H1 (cell line): Measurements from ENCODE around the gene EME2. TPM values are rescaled to one million over a fixed set of nuclear protein-coding genes. Genes with fewer than 3 reads are reported as not detected.

Experiments
- CTCF ChIA-PET: fragments of 300-600 bp; sonication (Branson Sonifier 250); formaldehyde crosslinking; loops from one replicate; lab custom pipeline; 2021; ENCODE audit not compliant: partially characterized antibody; lab: Charles Lee
- POLR2A ChIA-PET: fragments of 300-600 bp; sonication (Branson Sonifier 250); formaldehyde crosslinking; loops from one replicate; lab custom pipeline; 2021; ENCODE audit warnings: inconsistent platforms; ENCODE audit not compliant: partially characterized antibody; lab: Charles Lee
- DNase-seq, 2 experiments: peaks; one replicate each; pipeline versions ENCODE4 v3.0.0 to v3.0.0-alpha.2; 2010 to 2022; ENCODE audit warnings: low spot score in 2 of 2, low read depth in 1 of 2, mixed read lengths in 1 of 2
- FAIRE-seq: peaks from 2 replicates; lab custom pipeline; 2011; peaks lifted over from hg19 to GRCh38; lab: Jason Lieb, UNC
- H2AFZ ChIP-seq: 2 replicates; pipeline ENCODE4 v1.8.1; 2012; ENCODE audit warnings: low read length, inconsistent platforms
- H2AK5ac ChIP-seq: 2 replicates; pipeline ENCODE4 v1.6.1; 2013; ENCODE audit warnings: low read depth, low read length
- H2BK120ac ChIP-seq: replicated peaks from 2 replicates; pipeline ENCODE3; 2013; ENCODE audit warnings: low read depth, low read length, inconsistent platforms
- H2BK12ac ChIP-seq: 2 replicates; pipeline ENCODE4 v1.6.1; 2013; ENCODE audit warnings: low read depth, low read length
- H2BK15ac ChIP-seq: 2 replicates; pipeline ENCODE4 v1.6.1; 2013; ENCODE audit warnings: low read length
- H2BK20ac ChIP-seq: 2 replicates; pipeline ENCODE4 v1.6.1; 2013; ENCODE audit warnings: low read length
- H2BK5ac ChIP-seq: 2 replicates; pipeline ENCODE4 v1.6.1; 2013; ENCODE audit warnings: low read depth, low read length
- H3K14ac ChIP-seq: 2 replicates; pipeline ENCODE4 v1.6.1; 2013; ENCODE audit warnings: inconsistent platforms; ENCODE audit not compliant: insufficient read length
- H3K18ac ChIP-seq: 2 replicates; pipeline ENCODE4 v1.6.1; 2013; ENCODE audit warnings: low read length; ENCODE audit errors: extremely low read depth
- H3K23ac ChIP-seq: 2 replicates; pipeline ENCODE4 v1.6.1; 2013; ENCODE audit warnings: inconsistent platforms; ENCODE audit not compliant: insufficient read length
- H3K23me2 ChIP-seq: 2 replicates; pipeline ENCODE4 v1.6.1; 2013; ENCODE audit warnings: low read depth, low read length
- H3K27ac ChIP-seq: 2 replicates; pipeline ENCODE4 v1.6.1; 2011; ENCODE audit warnings: low read depth, low read length, inconsistent platforms
- H3K27me3 ChIP-seq, 4 experiments: replicated peaks in 1 of 4; 1 replicate in 1 of 4; 2 replicates in 3 of 4; pipeline versions ENCODE4 v1.6.1 to v1.8.1; 2011 to 2013; ENCODE audit warnings: low read length in 3 of 4, mild to moderate bottlenecking in 3 of 4, inconsistent platforms in 2 of 4, mixed read lengths in 2 of 4, moderate library complexity in 1 of 4; ENCODE audit not compliant: control insufficient read depth in 3 of 4, insufficient read depth in 3 of 4; ENCODE audit errors: extremely low read depth in 1 of 4
- H3K36me3 ChIP-seq, 4 experiments: 2 replicates each; pipeline versions ENCODE4 v1.6.1 to v1.8.1; 2011 to 2013; ENCODE audit warnings: mild to moderate bottlenecking in 4 of 4, low read length in 3 of 4, moderate library complexity in 2 of 4, control low read depth in 1 of 4, inconsistent platforms in 1 of 4; ENCODE audit not compliant: insufficient read depth in 4 of 4, control insufficient read depth in 2 of 4
- H3K4ac ChIP-seq: replicated peaks from 2 replicates; pipeline ENCODE3; 2013; ENCODE audit warnings: low read length, low read depth, mixed read lengths, inconsistent platforms; ENCODE audit not compliant: insufficient read length
- H3K4me1 ChIP-seq, 4 experiments: replicated peaks in 1 of 4; 1 replicate in 1 of 4; 2 replicates in 3 of 4; pipeline versions ENCODE4 v1.6.1 to v1.8.1; 2011 to 2013; ENCODE audit warnings: low read length in 3 of 4, inconsistent platforms in 2 of 4, mixed read lengths in 1 of 4; ENCODE audit not compliant: insufficient read depth in 4 of 4, control insufficient read depth in 3 of 4
- H3K4me2 ChIP-seq, 2 experiments: 2 replicates each; pipeline versions ENCODE4 v1.6.1 to v1.8.1; 2011 to 2013; ENCODE audit warnings: low read depth in 2 of 2, low read length in 2 of 2, control low read depth in 1 of 2, inconsistent platforms in 1 of 2, mild to moderate bottlenecking in 1 of 2; ENCODE audit not compliant: insufficient read depth in 1 of 2
- H3K4me3 ChIP-seq, 4 experiments: fragments of 200-600, 300-600 bp in 1 of 4; sonication (generic), shearing (Covaris generic), sonication (Bioruptor Twin) in 1 of 4; 2 replicates each; pipeline versions ENCODE4 v1.5.1 to v1.8.1; 2011 to 2016; ENCODE audit warnings: low read length in 4 of 4, low read depth in 3 of 4, control low read depth in 2 of 4, inconsistent platforms in 2 of 4, mild to moderate bottlenecking in 2 of 4, mixed read lengths in 1 of 4, moderate library complexity in 1 of 4; ENCODE audit not compliant: insufficient read depth in 2 of 4; ENCODE audit errors: extremely low read depth in 1 of 4
- H3K56ac ChIP-seq: replicated peaks from 2 replicates; pipeline ENCODE3; 2013; ENCODE audit warnings: low read depth, mild to moderate bottlenecking, mixed read lengths, low read length, inconsistent platforms; ENCODE audit not compliant: insufficient read length
- H3K79me1 ChIP-seq: 2 replicates; pipeline ENCODE4 v1.6.1; 2013; ENCODE audit warnings: low read depth, low read length, control low read depth
- H3K79me2 ChIP-seq, 2 experiments: 2 replicates each; pipeline versions ENCODE4 v1.6.1 to v1.8.1; 2012 to 2013; ENCODE audit warnings: low read length in 2 of 2, mild to moderate bottlenecking in 2 of 2, inconsistent platforms in 1 of 2; ENCODE audit not compliant: insufficient read depth in 2 of 2, control insufficient read depth in 1 of 2
- H3K9ac ChIP-seq, 4 experiments: replicated peaks in 1 of 4; 1 replicate in 1 of 4; 2 replicates in 3 of 4; pipeline versions ENCODE4 v1.6.1 to v1.8.1; 2011 to 2013; ENCODE audit warnings: low read depth in 3 of 4, low read length in 3 of 4, control low read depth in 2 of 4, mild to moderate bottlenecking in 2 of 4, moderate library complexity in 2 of 4, inconsistent platforms in 1 of 4; ENCODE audit errors: extremely low read depth in 1 of 4
- H3K9me3 ChIP-seq, 2 experiments: 2 replicates each; pipeline versions ENCODE4 v1.6.1 to v1.8.1; 2012 to 2013; ENCODE audit warnings: mild to moderate bottlenecking in 2 of 2, moderate library complexity in 2 of 2, control low read depth in 1 of 2, inconsistent platforms in 1 of 2, low read depth in 1 of 2, low read length in 1 of 2, mixed read lengths in 1 of 2; ENCODE audit not compliant: insufficient read depth in 2 of 2
- H4K20me1 ChIP-seq, 2 experiments: replicated peaks in 1 of 2; 2 replicates each; pipeline versions ENCODE3 to v1.8.1; 2011 to 2013; ENCODE audit warnings: inconsistent platforms in 2 of 2, low read length in 2 of 2, mild to moderate bottlenecking in 1 of 2; ENCODE audit not compliant: insufficient read depth in 2 of 2, control insufficient read depth in 1 of 2
- H4K5ac ChIP-seq: 2 replicates; pipeline ENCODE4 v1.6.1; 2013; ENCODE audit warnings: low read length, low read depth, mixed read lengths, inconsistent platforms; ENCODE audit not compliant: insufficient read length
- H4K8ac ChIP-seq: 2 replicates; pipeline ENCODE4 v1.8.0; 2013; ENCODE audit warnings: mild to moderate bottlenecking, moderate library complexity, low read length, inconsistent platforms; ENCODE audit not compliant: insufficient read depth; ENCODE audit errors: extremely low read depth
- H4K91ac ChIP-seq: replicated peaks from 2 replicates; pipeline ENCODE3; 2013; ENCODE audit warnings: low read length, mixed read lengths, inconsistent platforms; ENCODE audit not compliant: insufficient read length
- ATF3 ChIP-seq: IDR thresholded peaks from 2 replicates; pipeline ENCODE4 v1.6.1; 2011; ENCODE audit warnings: low read depth, mild to moderate bottlenecking, low read length; ENCODE audit not compliant: insufficient read depth
- CTCF ChIP-seq, 3 experiments: IDR thresholded peaks; 1 replicate in 2 of 3; 2 replicates in 1 of 3; pipeline versions ENCODE4 v1.5.1 to v1.6.1; 2011; ENCODE audit warnings: low read length in 3 of 3, mild to moderate bottlenecking in 3 of 3, inconsistent platforms in 2 of 3, low read depth in 1 of 3, moderate library complexity in 1 of 3; ENCODE audit not compliant: insufficient read depth in 1 of 3; ENCODE audit errors: control extremely low read depth in 1 of 3
- NRF1 ChIP-seq: IDR thresholded peaks from 2 replicates; pipeline ENCODE4 v1.6.1; 2011; ENCODE audit warnings: mild to moderate bottlenecking, low read depth, low read length, improper control_type of control experiment
- POLR2AphosphoS5 ChIP-seq: IDR thresholded peaks from 2 replicates; pipeline ENCODE4 v1.6.1; 2011; ENCODE audit warnings: low read depth, low read length
- POU5F1 ChIP-seq: IDR thresholded peaks from 2 replicates; pipeline ENCODE4 v1.6.1; 2011; ENCODE audit warnings: low read depth, mild to moderate bottlenecking, low read length, moderate library complexity
- RBBP5 ChIP-seq: IDR thresholded peaks from 2 replicates; pipeline ENCODE4 v1.7.1; 2012; ENCODE audit warnings: low read depth, mild to moderate bottlenecking, inconsistent platforms, low read length, moderate library complexity, borderline replicate concordance
- RNF2 ChIP-seq: fragments of 200-900, 300-1000 bp; sonication (generic); IDR thresholded peaks from 2 replicates; pipeline ENCODE4 v1.7.1; 2016; ENCODE audit warnings: borderline replicate concordance, low read depth, mild to moderate bottlenecking, antibody characterized with exemption, low read length; ENCODE audit not compliant: poor library complexity, severe bottlenecking; ENCODE audit errors: missing control alignments
- SP4 ChIP-seq: IDR thresholded peaks from 2 replicates; pipeline ENCODE4 v1.6.1; 2012; ENCODE audit warnings: low read length, inconsistent platforms
- WGBS, 2 experiments: shearing (Covaris generic) in 1 of 2; methylation state at CpG; one replicate each; pipeline versions ENCODE4 v1.1.6 to v1.1.7; 2013 to 2015; ENCODE audit warnings: low lambda C conversion rate in 2 of 2, mixed read lengths in 2 of 2, inconsistent platforms in 1 of 2, low coverage in 1 of 2, missing lambda C conversion rate in 1 of 2; ENCODE audit not compliant: insufficient replicate concordance in 2 of 2, insufficient coverage in 1 of 2, insufficient read length in 1 of 2; ENCODE audit errors: extremely low coverage in 1 of 2, missing lambda C conversion rate in 1 of 2; 5-methylcytosine and 5-hydroxymethylcytosine counted together
- polyA plus RNA-seq, 7 experiments: library from polyadenylated mRNA; depleted of rRNA in 3 of 7; stranded (reverse) in 5 of 7; unstranded in 2 of 7; fragments of >200 nt in 5 of 7; fragments of 200-250 nt in 2 of 7; gene quantifications; 1 replicate in 5 of 7; 2 replicates in 1 of 7; 4 replicates in 1 of 7; pipeline versions ENCODE4 v1.2.1 to v1.2.3, GENCODE V29; 2011 to 2013; ENCODE audit warnings: missing spikeins in 2 of 7, mixed read lengths in 2 of 7
- total RNA-seq: library from RNA; stranded (reverse); fragmentation: NEBNext Ultra II Directional; extraction: Animal tissue kit (Norgen Biotek cat#: 25700); gene quantifications from 2 replicates; pipeline ENCODE4 v1.2.1, GENCODE V29; 2021

The EME2 gene
- total and polyA plus RNA-seq, 2 of the 8 experiments (the other 6 are each of a cell fraction or from before 2014, with no cell fraction given), result 13.1 to 19.7 TPM

DNA sequence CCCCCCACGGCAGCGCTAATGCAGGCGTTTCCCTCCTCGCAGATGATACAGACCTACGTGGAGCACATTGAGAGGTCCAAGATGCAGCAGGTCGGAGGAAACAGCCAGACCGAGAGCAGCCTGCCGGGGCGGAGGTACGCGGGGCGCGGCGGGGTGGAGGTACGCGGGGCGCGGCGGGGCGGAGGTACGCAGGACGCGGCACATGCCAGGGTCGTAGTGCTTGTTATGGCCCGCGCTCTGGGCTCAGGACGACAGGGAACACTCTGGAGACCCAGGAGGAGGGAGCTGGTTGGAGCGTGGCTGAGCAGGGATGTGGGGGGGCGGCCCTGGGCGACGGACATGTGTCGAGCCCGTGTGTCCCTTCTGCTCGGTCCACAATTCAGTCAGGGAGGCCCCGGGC, 43.2 kb upstream of the EME2 start:
- no peak overlapping the region for H4K91ac ChIP-seq
- H4K8ac ChIP-seq, result no peak overlapping the region
- H2AK5ac ChIP-seq, result no peak overlapping the region
- H2BK120ac ChIP-seq, result no peak overlapping the region
- FAIRE-seq (no peak), DNase-seq (no peak)
- no peak overlapping the region for H3K14ac ChIP-seq
- H3K79me2 ChIP-seq, result no peaks in the 10 kb centered on the region; a peak in 1 of 4 replicates
- H3K4me1 ChIP-seq, result 0 out of 7 replicates have a peak, but pooled peaks cover 0 to 2% (median 0%) of the 10 kb centered on the region in 4 experiments
- peaks cover 0 to 9% of the 10 kb centered on the region in 2 experiments for H4K20me1 ChIP-seq
- POLR2A ChIA-PET, result interaction anchor here (0.6 to 0.8 kb wide), 2 partner anchors 10 to 32 kb away, joined by 3 to 6 read pairs; no protein-coding TSS in a partner anchor
- no peak overlapping the region for H2BK20ac ChIP-seq
- no peak overlapping the region for H2AFZ ChIP-seq
- H3K4ac ChIP-seq, result no peak overlapping the region
- H3K79me1 ChIP-seq, result peaks cover 5% of the 10 kb centered on the region
- H3K9me3 ChIP-seq, result peaks cover 0 to 1% of the 10 kb centered on the region in 2 experiments; a peak in 1 of 4 replicates
- no peak overlapping the region for H3K18ac ChIP-seq
- no peak overlapping the region for H2BK5ac ChIP-seq
- H3K9ac ChIP-seq, result no peak overlapping the region
- H3K27me3 ChIP-seq, result no peaks in the 10 kb centered on the region
- H3K4me2 ChIP-seq, result no peak overlapping the region
- TF ChIP-seq POLR2AphosphoS5 (no peak), RBBP5 (no peak), CTCF (IDR thresholded peaks at IDR 0.05; ENCODE audit: control extremely low read depth in 1 of 3, insufficient read depth in 1 of 3, low read depth in 1 of 3, low read length in 3 of 3) (no peak), SP4 (no peak), NRF1 (no peak), RNF2 (no peak), POU5F1 (no peak), ATF3 (no peak)
- TF ChIP-seq, all 59 proteins: peak for 0
- CTCF ChIA-PET, result interaction anchor here (2.1 kb wide), 1 partner anchor 23 kb away, joined by 5 read pairs; the partner anchor contains the start of gene MAPK8IP3
- Histone ChIP-seq H3K27ac (no peak overlapping the region), H4K5ac (no peak overlapping the region), H3K56ac (no peak overlapping the region), H3K36me3 (peaks cover 0 to 18% (median 3%) of the 10 kb centered on the region in 4 experiments; a peak in 5 of 8 replicates), H3K23ac (no peak overlapping the region), H2BK12ac (no peak overlapping the region), H3K4me3 (no peak overlapping the region), H2BK15ac (no peak overlapping the region), H3K23me2 (no peaks in the 10 kb centered on the region)
- 89% methylated on average over 19 of the region's 35 CpGs; no CpG with 5 or more reads in 1 of the 2 experiments for WGBS, 2 experiments
